SH-SY5Y (cell line): ENCODE data around the gene IFI16.

Experiments
- GATA2 ChIP-seq: IDR thresholded peaks from 2 replicates; pipeline ENCODE4 v1.6.1; 2011; ENCODE audit warnings: mild to moderate bottlenecking, low read depth, low read length
- GATA3 ChIP-seq: IDR thresholded peaks from 2 replicates; pipeline ENCODE4 v1.6.1; 2011; ENCODE audit warnings: low read depth, mild to moderate bottlenecking, low read length, moderate library complexity

DNA sequence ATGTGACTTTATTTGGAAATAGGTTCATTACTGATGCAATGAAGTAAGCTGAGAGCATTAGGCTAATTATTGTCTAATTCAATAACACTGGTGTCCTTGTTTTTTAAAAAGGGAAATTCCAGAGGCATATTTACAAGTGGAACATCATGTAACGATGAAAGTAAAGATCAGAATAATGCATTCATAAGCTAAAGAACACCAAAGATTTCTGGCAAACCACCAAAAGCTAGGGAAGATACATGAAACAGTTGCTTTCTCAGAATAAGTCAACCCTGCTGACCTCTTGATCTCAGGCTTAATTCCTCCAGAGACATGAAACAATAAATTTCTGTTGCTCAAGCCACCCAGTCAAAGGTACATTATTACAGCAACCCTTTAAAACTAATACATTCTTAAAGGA lies 20.3 kb upstream of the IFI16 start:
- TF ChIP-seq GATA2 (no peak), GATA3 (no peak)
